Measurements from ENCODE around the gene ARID3C. TPM values are rescaled to one million over a fixed set of nuclear protein-coding genes. Genes with fewer than 3 reads are reported as not detected.

Gene ARID3C
- polyA plus RNA-seq, 1 of the 3 experiments (the other 2 are of a cell fraction), result 0.08 TPM

GRCh38 chr9:34582787-34583186, 46.1 kb downstream of the ARID3C start:
- no peak for DNase-seq
- Histone ChIP-seq H2AFZ (ENCODE audit: low read depth) (no peak overlapping the region), H3K4me1 (ENCODE audit: control insufficient read depth in 1 of 2, insufficient read depth in 2 of 2, low read depth in 1 of 2, low read length in 1 of 2) (peaks cover 0 to 87% of the 10 kb centered on the region in 2 experiments; a peak in 2 of 4 replicates), H3K79me2 (ENCODE audit: insufficient read depth) (no peaks in the 10 kb centered on the region), H3K4me3 (ENCODE audit: low read depth in 2 of 2, low read length in 1 of 2) (no peak overlapping the region), H3K27ac (ENCODE audit: low read depth in 2 of 2, low read length in 1 of 2) (peak overlapping the region in 1 of 2 experiments; percentile 71; a peak in 2 of 4 replicates), H3K36me3 (replicated peaks in 1 of 2; ENCODE audit: control insufficient read depth in 1 of 2, insufficient read depth in 2 of 2, low read length in 1 of 2) (no peaks in the 10 kb centered on the region), H3K9me3 (no peaks in the 10 kb centered on the region), H3F3A (replicated peaks; ENCODE audit: insufficient read depth) (no peaks in the 10 kb centered on the region), H3K27me3 (ENCODE audit: insufficient read depth) (peaks cover 57% of the 10 kb centered on the region), H4K20me1 (ENCODE audit: insufficient read depth) (no peaks in the 10 kb centered on the region), H3K4me2 (no peak overlapping the region), H3K9ac (no peak overlapping the region), H3K9me2 (no peaks in the 10 kb centered on the region)
- WGBS (ENCODE audit: low lambda C conversion rate), result 85% methylated on average over 5 of the region's 5 CpGs
- ChIA-PET CTCF (interaction anchor here (0.9 to 12.0 kb wide), 9 partner anchors 10 to 178 kb away, joined by 3 to 129 read pairs (median 5); no protein-coding TSS in a partner anchor), POLR2A (interaction anchor here (1.8 to 2.2 kb wide), 2 partner anchors 12 to 25 kb away, joined by 6 to 10 read pairs; no protein-coding TSS in a partner anchor)
- no peak for TF ChIP-seq USF2 (IDR thresholded peaks at IDR 0.05; ENCODE audit: borderline replicate concordance, low read depth, low read length)
- TF ChIP-seq MXI1 (IDR thresholded peaks at IDR 0.05; ENCODE audit: low read depth, low read length), result 0 out of 2 replicates have a peak, but pooled peaks have one; percentile 27

DNA sequence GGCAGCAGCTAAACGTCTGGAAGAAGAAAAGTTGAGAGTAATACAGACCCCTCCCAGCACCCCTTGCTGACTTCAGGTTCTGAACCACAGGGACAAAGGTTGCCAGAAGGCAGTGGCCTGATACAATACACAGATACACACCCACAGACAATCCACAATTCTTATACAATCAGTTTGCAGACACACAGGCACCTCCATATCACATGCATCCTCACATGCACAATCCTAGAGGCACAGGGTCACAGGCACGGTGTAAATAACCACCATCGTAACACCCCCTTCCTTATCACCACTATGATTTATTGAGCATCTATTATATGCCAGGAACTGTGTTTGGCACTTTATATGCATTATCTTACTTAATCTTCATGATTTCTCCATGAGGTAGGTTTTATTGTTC, 47.5 kb downstream of the ARID3C start:
- TF ChIP-seq GATA2 (CRISPR knock-in tag; IDR thresholded peaks at IDR 0.05) (no peak), NRF1 (IDR thresholded peaks at IDR 0.05; ENCODE audit: low read depth, low read length) (no peak), SIN3A (IDR thresholded peaks at IDR 0.05; ENCODE audit: borderline replicate concordance, low read depth, low read length) (no peak), POLR2AphosphoS5 (IDR thresholded peaks at IDR 0.05; ENCODE audit: low read depth, low read length) (no peak), REST (IDR thresholded peaks at IDR 0.05; ENCODE audit: low read depth, low read length) (no peak), SMC3 (IDR thresholded peaks at IDR 0.05; ENCODE audit: low read depth, low read length) (no peak), RXRA (IDR thresholded peaks at IDR 0.05; ENCODE audit: borderline replicate concordance, low read depth) (no peak), MEF2A (IDR thresholded peaks at IDR 0.05; ENCODE audit: borderline replicate concordance, low read depth) (no peak), YY1 (IDR thresholded peaks at IDR 0.05; ENCODE audit: low read depth) (no peak)
- TF ChIP-seq, protein P1, sequence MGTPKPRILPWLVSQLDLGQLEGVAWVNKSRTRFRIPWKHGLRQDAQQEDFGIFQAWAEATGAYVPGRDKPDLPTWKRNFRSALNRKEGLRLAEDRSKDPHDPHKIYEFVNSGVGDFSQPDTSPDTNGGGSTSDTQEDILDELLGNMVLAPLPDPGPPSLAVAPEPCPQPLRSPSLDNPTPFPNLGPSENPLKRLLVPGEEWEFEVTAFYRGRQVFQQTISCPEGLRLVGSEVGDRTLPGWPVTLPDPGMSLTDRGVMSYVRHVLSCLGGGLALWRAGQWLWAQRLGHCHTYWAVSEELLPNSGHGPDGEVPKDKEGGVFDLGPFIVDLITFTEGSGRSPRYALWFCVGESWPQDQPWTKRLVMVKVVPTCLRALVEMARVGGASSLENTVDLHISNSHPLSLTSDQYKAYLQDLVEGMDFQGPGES (IDR thresholded peaks at IDR 0.05; ENCODE audit: low read depth, low read length), result no peak
- TF ChIP-seq, protein P2, sequence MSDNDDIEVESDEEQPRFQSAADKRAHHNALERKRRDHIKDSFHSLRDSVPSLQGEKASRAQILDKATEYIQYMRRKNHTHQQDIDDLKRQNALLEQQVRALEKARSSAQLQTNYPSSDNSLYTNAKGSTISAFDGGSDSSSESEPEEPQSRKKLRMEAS (IDR thresholded peaks at IDR 0.05; ENCODE audit: low read depth), result no peak
- CTCF ChIA-PET, result interaction anchor here (0.6 to 12.0 kb wide), 4 partner anchors 11 to 80 kb away, joined by 3 to 129 read pairs (median 58); no protein-coding TSS in a partner anchor
- peaks cover 43% of the 10 kb centered on the region for H3K27me3 ChIP-seq (ENCODE audit: insufficient read depth)

More for the DNA sequence above, 47.5 kb downstream of the ARID3C start:
- WGBS (ENCODE audit: low lambda C conversion rate), result 68% methylated on average over 3 of the region's 3 CpGs
- Histone ChIP-seq H3K27ac (ENCODE audit: low read depth in 2 of 2, low read length in 1 of 2) (peak overlapping the region in 1 of 2 experiments; percentile 8; a peak in 1 of 4 replicates), H3K9ac (no peak overlapping the region), H2AFZ (ENCODE audit: low read depth) (no peak overlapping the region), H3K79me2 (ENCODE audit: insufficient read depth) (no peaks in the 10 kb centered on the region), H3K36me3 (replicated peaks in 1 of 2; ENCODE audit: control insufficient read depth in 1 of 2, insufficient read depth in 2 of 2, low read length in 1 of 2) (no peaks in the 10 kb centered on the region), H3K4me2 (no peak overlapping the region), H3K4me3 (ENCODE audit: low read depth in 2 of 2, low read length in 1 of 2) (no peak overlapping the region), H3F3A (replicated peaks; ENCODE audit: insufficient read depth) (no peaks in the 10 kb centered on the region), H3K4me1 (ENCODE audit: control insufficient read depth in 1 of 2, insufficient read depth in 2 of 2, low read depth in 1 of 2, low read length in 1 of 2) (peaks cover 0 to 87% of the 10 kb centered on the region in 2 experiments; a peak in 2 of 4 replicates), H4K20me1 (ENCODE audit: insufficient read depth) (no peaks in the 10 kb centered on the region), H3K9me2 (no peaks in the 10 kb centered on the region), H3K9me3 (no peaks in the 10 kb centered on the region)
- POLR2A ChIA-PET, result interaction anchor here (2.2 kb wide), 1 partner anchor 23 kb away, joined by 10 read pairs; no protein-coding TSS in a partner anchor
- DNase-seq, result no peak
